ENCODE measurements around the gene BEST4.

Gene BEST4

GRCh38 chr1:44788120-44788860 lies at the start of gene BEST4:
TSS of gene BEST4 (minus strand) at chr1:44788170. CDS start at chr1:44787705, 465 bp downstream.
- DNase-seq (ENCODE audit: insufficient read length, low spot score) (no peak), FAIRE-seq (no peak)
- TF ChIP-seq CTCF (IDR thresholded peaks at IDR 0.05; ENCODE audit: insufficient read depth, missing control alignments), result no peak

GRCh38 chr1:44835738-44836675 lies 48.0 kb upstream of the BEST4 start:
- TF ChIP-seq CTCF (IDR thresholded peaks at IDR 0.05; ENCODE audit: insufficient read depth, missing control alignments), result peak; percentile 88
- peak; percentile 64 for FAIRE-seq

GRCh38 chr1:44834328-44834727 lies 46.4 kb upstream of the BEST4 start:
- DNase-seq (ENCODE audit: insufficient read length, low spot score) (no peak), FAIRE-seq (no peak)
- no peak for TF ChIP-seq CTCF (IDR thresholded peaks at IDR 0.05; ENCODE audit: insufficient read depth, missing control alignments)

More at GRCh38 chr1:44835738-44836675, 48.0 kb upstream of the BEST4 start:
- DNase-seq (ENCODE audit: insufficient read length, low spot score), result peak; percentile 62

GRCh38 chr1:44832056-44832705 lies 44.2 kb upstream of the BEST4 start:
- no peak for FAIRE-seq
- TF ChIP-seq CTCF (IDR thresholded peaks at IDR 0.05; ENCODE audit: insufficient read depth, missing control alignments), result no peak

GRCh38 chr1:44831516-44831915 lies 43.5 kb upstream of the BEST4 start:
- TF ChIP-seq CTCF (IDR thresholded peaks at IDR 0.05; ENCODE audit: insufficient read depth, missing control alignments), result no peak
- no peak for DNase-seq (ENCODE audit: insufficient read length, low spot score)
- FAIRE-seq, result no peak

More at GRCh38 chr1:44832056-44832705, 44.2 kb upstream of the BEST4 start:
- DNase-seq (ENCODE audit: insufficient read length, low spot score), result no peak

GRCh38 chr1:44830900-44831304 lies 42.9 kb upstream of the BEST4 start:
- DNase-seq (ENCODE audit: insufficient read length, low spot score), result no peak
- no peak for FAIRE-seq
- no peak for TF ChIP-seq CTCF (IDR thresholded peaks at IDR 0.05; ENCODE audit: insufficient read depth, missing control alignments)
